GM23338 (cell line): ENCODE data around the gene KRT79. TPM values are rescaled to one million over a fixed set of nuclear protein-coding genes. Genes with fewer than 3 reads are reported as not detected.

Experiments used
- ATAC-seq: fragments of 200-7000 bp; cut with Tn5 transposase; 3 replicates; pipeline ENCODE4 v1.9.1; 2020
- DNase-seq: peaks from one replicate; pipeline ENCODE4 v3.0.0-alpha.2; 2015; ENCODE audit warnings: low spot score
- H2AFZ ChIP-seq: fragments of 200-600 bp; sonication (generic); 2 replicates; pipeline ENCODE4 v1.8.0; 2016; ENCODE audit warnings: antibody characterized with exemption, mild to moderate bottlenecking, moderate library complexity
- H3F3A ChIP-seq: fragments of 200-600 bp; sonication (generic); replicated peaks from 2 replicates; pipeline ENCODE4 v1.8.0; 2017; ENCODE audit warnings: antibody characterized with exemption, mixed run types, low read depth
- H3K27ac ChIP-seq: fragments of 200-600 bp; sonication (generic); 2 replicates; pipeline ENCODE4 v1.6.1; 2016; ENCODE audit warnings: low read depth
- H3K27me3 ChIP-seq: fragments of 200-600 bp; sonication (generic); 2 replicates; pipeline ENCODE4 v1.8.0; 2016; ENCODE audit warnings: mild to moderate bottlenecking, mixed run types, moderate library complexity; ENCODE audit not compliant: insufficient read depth
- H3K36me3 ChIP-seq: fragments of 200-600 bp; sonication (generic); 2 replicates; pipeline ENCODE4 v1.8.0; 2016; ENCODE audit warnings: mild to moderate bottlenecking; ENCODE audit not compliant: insufficient read depth
- H3K4me1 ChIP-seq: fragments of 200-600 bp; sonication (generic); 2 replicates; pipeline ENCODE4 v1.8.0; 2016; ENCODE audit warnings: mild to moderate bottlenecking, moderate library complexity; ENCODE audit not compliant: insufficient read depth
- H3K4me2 ChIP-seq: fragments of 200-600 bp; sonication (generic); 2 replicates; pipeline ENCODE4 v1.7.1; 2017; ENCODE audit warnings: mixed run types
- H3K4me3 ChIP-seq: fragments of 200-600 bp; sonication (generic); 2 replicates; pipeline ENCODE4 v1.6.1; 2016; ENCODE audit warnings: mixed run types
- H3K79me2 ChIP-seq: fragments of 200-600 bp; sonication (generic); replicated peaks from 2 replicates; pipeline ENCODE4 v1.8.0; 2017; ENCODE audit warnings: mild to moderate bottlenecking; ENCODE audit not compliant: insufficient read depth
- H3K9me2 ChIP-seq: fragments of 200-600 bp; sonication (generic); 2 replicates; pipeline ENCODE4 v1.8.0; 2017; ENCODE audit not compliant: insufficient read depth
- H4K20me1 ChIP-seq: fragments of 200-600 bp; sonication (generic); replicated peaks from 2 replicates; pipeline ENCODE4 v1.8.0; 2017; ENCODE audit warnings: mild to moderate bottlenecking; ENCODE audit not compliant: insufficient read depth
- H3K27ac Mint-ChIP-seq: 2 replicates; pipeline ENCODE4 v1.8.0; 2020; ENCODE audit warnings: inconsistent platforms, mild to moderate bottlenecking, moderate library complexity, mixed read lengths
- H3K27me3 Mint-ChIP-seq: 3 replicates; pipeline ENCODE4 v1.8.0; 2022; ENCODE audit warnings: low read depth, mild to moderate bottlenecking, moderate library complexity, mixed read lengths, inconsistent platforms; ENCODE audit not compliant: insufficient read depth, poor library complexity
- H3K36me3 Mint-ChIP-seq: 3 replicates; pipeline ENCODE4 v1.8.0; 2021; ENCODE audit warnings: low read depth, mild to moderate bottlenecking, inconsistent platforms, moderate library complexity, mixed read lengths
- H3K4me1 Mint-ChIP-seq: 3 replicates; pipeline ENCODE4 v1.8.0; 2020; ENCODE audit warnings: mild to moderate bottlenecking, inconsistent platforms, mixed read lengths
- H3K4me3 Mint-ChIP-seq: 3 replicates; pipeline ENCODE4 v1.8.0; 2021; ENCODE audit warnings: moderate library complexity, mild to moderate bottlenecking, inconsistent platforms, mixed read lengths
- H3K9me3 Mint-ChIP-seq: 3 replicates; pipeline ENCODE4 v1.8.0; 2020; ENCODE audit warnings: moderate library complexity, mild to moderate bottlenecking, inconsistent platforms, mixed read lengths
- CREB1 ChIP-seq: fragments of 250-450 bp; sonication (Bioruptor Pico); IDR thresholded peaks from 2 replicates; pipeline ENCODE4 v1.5.0; 2020; ENCODE audit warnings: low read depth, mild to moderate bottlenecking, moderate library complexity
- CTCF ChIP-seq, 2 experiments: fragments of 200-600 bp in 1 of 2; sonication (generic) in 1 of 2; conservative IDR thresholded peaks; 2 replicates each; pipeline versions ENCODE4 v1.5.1 to v1.6.1; 2016 to 2017; ENCODE audit warnings: antibody characterized with exemption in 2 of 2, low read depth in 2 of 2, mild to moderate bottlenecking in 2 of 2, moderate library complexity in 1 of 2
- EZH2 ChIP-seq: fragments of 200-600 bp; sonication (generic); IDR thresholded peaks from one replicate; pipeline ENCODE4 v1.8.0; 2017; ENCODE audit warnings: antibody characterized with exemption, mild to moderate bottlenecking, low read depth; ENCODE audit not compliant: unreplicated experiment
- EZH2phosphoT487 ChIP-seq: fragments of 200-600 bp; sonication (generic); IDR thresholded peaks from one replicate; pipeline ENCODE4 v1.8.1; 2018; ENCODE audit warnings: antibody characterized with exemption; ENCODE audit not compliant: unreplicated experiment
- JUNB ChIP-seq: IDR thresholded peaks from one replicate; pipeline ENCODE4 v1.6.1; 2016; ENCODE audit warnings: antibody characterized with exemption; ENCODE audit not compliant: unreplicated experiment
- NANOG ChIP-seq: IDR thresholded peaks from 2 replicates; pipeline ENCODE4 v1.6.1; 2016; ENCODE audit warnings: antibody characterized with exemption, borderline replicate concordance
- POLR2AphosphoS5 ChIP-seq: IDR thresholded peaks from 2 replicates; pipeline ENCODE4 v1.6.1; 2016; ENCODE audit warnings: antibody characterized with exemption, low read depth
- REST ChIP-seq: IDR thresholded peaks from one replicate; pipeline ENCODE4 v1.6.1; 2018; ENCODE audit warnings: antibody characterized with exemption; ENCODE audit not compliant: unreplicated experiment
- STAT1 ChIP-seq: IDR thresholded peaks from one replicate; pipeline ENCODE4 v1.6.1; 2016; ENCODE audit warnings: antibody characterized with exemption; ENCODE audit not compliant: unreplicated experiment
- ZNF114 ChIP-seq: fragments of 250-450 bp; sonication (Bioruptor Pico); IDR thresholded peaks from 2 replicates; pipeline ENCODE4 v1.5.0; 2020; ENCODE audit warnings: mild to moderate bottlenecking, moderate library complexity
- ZNF331 ChIP-seq: fragments of 250-450 bp; sonication (Bioruptor Pico); IDR thresholded peaks from 2 replicates; pipeline ENCODE4 v1.5.0; 2020; ENCODE audit warnings: low read depth, mild to moderate bottlenecking, moderate library complexity
- polyA plus RNA-seq: library from polyadenylated mRNA; unstranded; fragments of >200 nt; fragmentation: Nextera tagmentation; extraction: Ambion mirVana; gene quantifications from 2 replicates; pipeline ENCODE4 v1.2.1, GENCODE V29; 2016
- total RNA-seq: library from RNA; depleted of rRNA; stranded (reverse); fragments of >200 nt; shearing (Covaris generic); gene quantifications from 2 replicates; pipeline ENCODE4 v1.2.3, GENCODE V29; 2014
- TF ChIP-seq, protein P1 (sequence below): fragments of 250-450 bp; sonication (Bioruptor Pico); IDR thresholded peaks from 2 replicates; pipeline ENCODE4 v1.5.0; 2020; ENCODE audit warnings: mild to moderate bottlenecking, moderate library complexity
- TF ChIP-seq, protein P2 (sequence below): IDR thresholded peaks from 2 replicates; pipeline ENCODE4 v1.6.1; 2016; ENCODE audit warnings: antibody characterized with exemption

Gene KRT79
- total and polyA plus RNA-seq, 2 experiments from 2014 or later, result 0.21 TPM; not detected in 1

DNA sequence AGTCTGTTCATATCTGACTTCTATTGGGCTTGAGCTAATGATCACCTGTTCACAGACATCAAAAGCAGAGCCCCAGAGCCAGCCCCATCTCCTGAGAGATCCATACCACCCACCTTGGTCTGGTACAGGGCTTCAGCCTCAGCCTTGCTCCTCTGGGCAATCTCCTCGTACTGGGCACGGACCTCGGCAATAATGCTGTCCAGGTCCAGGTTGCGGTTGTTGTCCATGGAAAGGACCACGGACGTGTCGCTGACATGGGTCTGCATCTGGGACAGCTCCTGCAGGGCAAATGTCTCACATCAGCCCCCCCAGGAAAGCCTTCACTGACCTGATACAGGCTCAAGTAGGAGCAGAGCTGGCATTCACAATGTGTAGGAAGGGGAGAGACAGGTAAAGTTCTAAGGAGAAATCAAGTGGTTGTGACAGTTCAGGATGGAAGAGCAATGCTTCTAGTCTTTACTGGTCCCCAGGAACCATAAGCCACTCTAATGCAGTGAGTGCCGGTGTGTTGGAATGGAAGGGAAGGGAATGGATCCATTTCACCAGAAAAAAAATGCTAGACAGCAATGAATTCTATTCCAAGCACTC is 25.4 kb downstream of the KRT79 start:
- Histone ChIP-seq H3F3A (no peaks in the 10 kb centered on the region), H3K4me2 (no peak overlapping the region), H3K4me3 (no peak overlapping the region), H3K27ac (no peak overlapping the region), H3K36me3 (no peaks in the 10 kb centered on the region), H3K4me1 (peaks cover 13% of the 10 kb centered on the region), H4K20me1 (no peaks in the 10 kb centered on the region), H3K79me2 (no peaks in the 10 kb centered on the region), H2AFZ (no peak overlapping the region), H3K27me3 (no peaks in the 10 kb centered on the region), H3K9me2 (peaks cover 15% of the 10 kb centered on the region)
- Mint-ChIP-seq H3K36me3 (no peaks in the 10 kb centered on the region), H3K27ac (no peak overlapping the region), H3K4me1 (peaks cover 15% of the 10 kb centered on the region; the same call in 2 of the 3 replicates), H3K4me3 (no peak overlapping the region), H3K9me3 (no peaks in the 10 kb centered on the region), H3K27me3 (peaks cover 5% of the 10 kb centered on the region)
- no peak for DNase-seq
- no peak for ATAC-seq
- TF ChIP-seq STAT1, result no peak
- no peak for TF ChIP-seq EZH2phosphoT487
- no peak for TF ChIP-seq CTCF (conservative IDR thresholded peaks at IDR 0.05; ENCODE audit: low read depth in 2 of 2)
- no peak for TF ChIP-seq EZH2
- TF ChIP-seq CREB1 (CRISPR knock-in tag), result no peak
- TF ChIP-seq, protein P1, sequence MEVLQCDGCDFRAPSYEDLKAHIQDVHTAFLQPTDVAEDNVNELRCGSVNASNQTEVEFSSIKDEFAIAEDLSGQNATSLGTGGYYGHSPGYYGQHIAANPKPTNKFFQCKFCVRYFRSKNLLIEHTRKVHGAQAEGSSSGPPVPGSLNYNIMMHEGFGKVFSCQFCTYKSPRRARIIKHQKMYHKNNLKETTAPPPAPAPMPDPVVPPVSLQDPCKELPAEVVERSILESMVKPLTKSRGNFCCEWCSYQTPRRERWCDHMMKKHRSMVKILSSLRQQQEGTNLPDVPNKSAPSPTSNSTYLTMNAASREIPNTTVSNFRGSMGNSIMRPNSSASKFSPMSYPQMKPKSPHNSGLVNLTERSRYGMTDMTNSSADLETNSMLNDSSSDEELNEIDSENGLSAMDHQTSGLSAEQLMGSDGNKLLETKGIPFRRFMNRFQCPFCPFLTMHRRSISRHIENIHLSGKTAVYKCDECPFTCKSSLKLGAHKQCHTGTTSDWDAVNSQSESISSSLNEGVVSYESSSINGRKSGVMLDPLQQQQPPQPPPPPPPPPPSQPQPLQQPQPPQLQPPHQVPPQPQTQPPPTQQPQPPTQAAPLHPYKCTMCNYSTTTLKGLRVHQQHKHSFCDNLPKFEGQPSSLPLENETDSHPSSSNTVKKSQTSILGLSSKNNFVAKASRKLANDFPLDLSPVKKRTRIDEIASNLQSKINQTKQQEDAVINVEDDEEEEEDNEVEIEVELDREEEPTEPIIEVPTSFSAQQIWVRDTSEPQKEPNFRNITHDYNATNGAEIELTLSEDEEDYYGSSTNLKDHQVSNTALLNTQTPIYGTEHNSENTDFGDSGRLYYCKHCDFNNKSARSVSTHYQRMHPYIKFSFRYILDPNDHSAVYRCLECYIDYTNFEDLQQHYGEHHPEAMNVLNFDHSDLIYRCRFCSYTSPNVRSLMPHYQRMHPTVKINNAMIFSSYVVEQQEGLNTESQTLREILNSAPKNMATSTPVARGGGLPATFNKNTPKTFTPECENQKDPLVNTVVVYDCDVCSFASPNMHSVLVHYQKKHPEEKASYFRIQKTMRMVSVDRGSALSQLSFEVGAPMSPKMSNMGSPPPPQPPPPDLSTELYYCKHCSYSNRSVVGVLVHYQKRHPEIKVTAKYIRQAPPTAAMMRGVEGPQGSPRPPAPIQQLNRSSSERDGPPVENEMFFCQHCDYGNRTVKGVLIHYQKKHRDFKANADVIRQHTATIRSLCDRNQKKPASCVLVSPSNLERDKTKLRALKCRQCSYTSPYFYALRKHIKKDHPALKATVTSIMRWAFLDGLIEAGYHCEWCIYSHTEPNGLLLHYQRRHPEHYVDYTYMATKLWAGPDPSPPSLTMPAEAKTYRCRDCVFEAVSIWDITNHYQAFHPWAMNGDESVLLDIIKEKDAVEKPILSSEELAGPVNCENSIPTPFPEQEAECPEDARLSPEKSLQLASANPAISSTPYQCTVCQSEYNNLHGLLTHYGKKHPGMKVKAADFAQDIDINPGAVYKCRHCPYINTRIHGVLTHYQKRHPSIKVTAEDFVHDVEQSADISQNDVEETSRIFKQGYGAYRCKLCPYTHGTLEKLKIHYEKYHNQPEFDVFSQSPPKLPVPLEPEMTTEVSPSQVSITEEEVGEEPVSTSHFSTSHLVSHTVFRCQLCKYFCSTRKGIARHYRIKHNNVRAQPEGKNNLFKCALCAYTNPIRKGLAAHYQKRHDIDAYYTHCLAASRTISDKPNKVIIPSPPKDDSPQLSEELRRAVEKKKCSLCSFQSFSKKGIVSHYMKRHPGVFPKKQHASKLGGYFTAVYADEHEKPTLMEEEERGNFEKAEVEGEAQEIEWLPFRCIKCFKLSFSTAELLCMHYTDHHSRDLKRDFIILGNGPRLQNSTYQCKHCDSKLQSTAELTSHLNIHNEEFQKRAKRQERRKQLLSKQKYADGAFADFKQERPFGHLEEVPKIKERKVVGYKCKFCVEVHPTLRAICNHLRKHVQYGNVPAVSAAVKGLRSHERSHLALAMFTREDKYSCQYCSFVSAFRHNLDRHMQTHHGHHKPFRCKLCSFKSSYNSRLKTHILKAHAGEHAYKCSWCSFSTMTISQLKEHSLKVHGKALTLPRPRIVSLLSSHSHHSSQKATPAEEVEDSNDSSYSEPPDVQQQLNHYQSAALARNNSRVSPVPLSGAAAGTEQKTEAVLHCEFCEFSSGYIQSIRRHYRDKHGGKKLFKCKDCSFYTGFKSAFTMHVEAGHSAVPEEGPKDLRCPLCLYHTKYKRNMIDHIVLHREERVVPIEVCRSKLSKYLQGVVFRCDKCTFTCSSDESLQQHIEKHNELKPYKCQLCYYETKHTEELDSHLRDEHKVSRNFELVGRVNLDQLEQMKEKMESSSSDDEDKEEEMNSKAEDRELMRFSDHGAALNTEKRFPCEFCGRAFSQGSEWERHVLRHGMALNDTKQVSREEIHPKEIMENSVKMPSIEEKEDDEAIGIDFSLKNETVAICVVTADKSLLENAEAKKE (CRISPR knock-in tag), result no peak
- no peak for TF ChIP-seq ZNF114
- TF ChIP-seq NANOG, result no peak
- TF ChIP-seq ZNF331 (CRISPR knock-in tag), result no peak
- no peak for TF ChIP-seq POLR2AphosphoS5
- TF ChIP-seq REST, result no peak
- no peak for TF ChIP-seq JUNB
- TF ChIP-seq, protein P2, sequence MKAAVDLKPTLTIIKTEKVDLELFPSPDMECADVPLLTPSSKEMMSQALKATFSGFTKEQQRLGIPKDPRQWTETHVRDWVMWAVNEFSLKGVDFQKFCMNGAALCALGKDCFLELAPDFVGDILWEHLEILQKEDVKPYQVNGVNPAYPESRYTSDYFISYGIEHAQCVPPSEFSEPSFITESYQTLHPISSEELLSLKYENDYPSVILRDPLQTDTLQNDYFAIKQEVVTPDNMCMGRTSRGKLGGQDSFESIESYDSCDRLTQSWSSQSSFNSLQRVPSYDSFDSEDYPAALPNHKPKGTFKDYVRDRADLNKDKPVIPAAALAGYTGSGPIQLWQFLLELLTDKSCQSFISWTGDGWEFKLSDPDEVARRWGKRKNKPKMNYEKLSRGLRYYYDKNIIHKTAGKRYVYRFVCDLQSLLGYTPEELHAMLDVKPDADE, result no peak
